HUES48 (cell line): Measurements from ENCODE around the gene GSTT2B.
"Not testable (repeated sequence)": the region's sequence is repeated elsewhere in the genome, so short reads cannot be mapped to it uniquely, and the experiment has no call there.

Experiments used
- H3K27ac ChIP-seq: one replicate; pipeline ENCODE4 v1.7.0; 2013; ENCODE audit warnings: low read depth, low read length, inconsistent platforms
- H3K27me3 ChIP-seq: 2 replicates; pipeline ENCODE4 v1.6.1; 2013; ENCODE audit warnings: mild to moderate bottlenecking, low read length; ENCODE audit not compliant: control insufficient read depth, insufficient read depth
- H3K36me3 ChIP-seq: 2 replicates; pipeline ENCODE4 v1.6.1; 2013; ENCODE audit warnings: low read length; ENCODE audit not compliant: control insufficient read depth, insufficient read depth
- H3K4me1 ChIP-seq: 2 replicates; pipeline ENCODE4 v1.6.1; 2013; ENCODE audit warnings: mild to moderate bottlenecking, low read length; ENCODE audit not compliant: control insufficient read depth, insufficient read depth
- H3K4me3 ChIP-seq: 2 replicates; pipeline ENCODE4 v1.5.1; 2013; ENCODE audit warnings: mild to moderate bottlenecking, low read depth, low read length
- H3K9ac ChIP-seq: 2 replicates; pipeline ENCODE4 v1.6.1; 2013; ENCODE audit warnings: mild to moderate bottlenecking, low read depth, low read length, moderate library complexity
- H3K9me3 ChIP-seq: 2 replicates; pipeline ENCODE4 v1.6.1; 2013; ENCODE audit warnings: low read length; ENCODE audit not compliant: control insufficient read depth, insufficient read depth

GSTT2B gene

GRCh38 chr22:24002851-24003250 is 41.9 kb upstream of the GSTT2B start:
- Histone ChIP-seq H3K27me3 (no peaks in the 10 kb centered on the region), H3K9me3 (no peaks in the 10 kb centered on the region), H3K9ac (no peak overlapping the region), H3K4me1 (peaks cover 6% of the 10 kb centered on the region; the same call in 1 of the 2 replicates), H3K4me3 (no peak overlapping the region), H3K27ac (no peak overlapping the region), H3K36me3 (no peaks in the 10 kb centered on the region)

- H3K4me1 ChIP-seq = peaks cover 6% of the 10 kb centered on the region; the same call in 1 of the 2 replicates
- no peak overlapping the region for H3K9ac ChIP-seq
- no peaks in the 10 kb centered on the region for H3K9me3 ChIP-seq
- H3K36me3 ChIP-seq = no peaks in the 10 kb centered on the region
- no peaks in the 10 kb centered on the region for H3K27me3 ChIP-seq
- no peak overlapping the region for H3K4me3 ChIP-seq
- no peak overlapping the region for H3K27ac ChIP-seq
Measured at GRCh38 chr22:24002272-24002671, 41.3 kb upstream of the GSTT2B start.

- no peaks in the 10 kb centered on the region for H3K36me3 ChIP-seq
- no peak overlapping the region for H3K9ac ChIP-seq
Measured at GRCh38 chr22:24001314-24001713, 40.3 kb upstream of the GSTT2B start.

GRCh38 chr22:23999779-24000178 is 38.8 kb upstream of the GSTT2B start:
- not testable (repeated sequence) for H3K27me3 ChIP-seq, H3K4me1 ChIP-seq, H3K9ac ChIP-seq, H3K9me3 ChIP-seq, H3K27ac ChIP-seq, H3K36me3 ChIP-seq, H3K4me3 ChIP-seq

More at GRCh38 chr22:24001314-24001713, 40.3 kb upstream of the GSTT2B start:
- Histone ChIP-seq H3K4me1 (peaks cover 6% of the 10 kb centered on the region; the same call in 1 of the 2 replicates), H3K27me3 (no peaks in the 10 kb centered on the region), H3K27ac (peak overlapping the region; percentile 83), H3K9me3 (no peaks in the 10 kb centered on the region), H3K4me3 (no peak overlapping the region)

GRCh38 chr22:23997092-23997491 is 36.1 kb upstream of the GSTT2B start:
- Histone ChIP-seq H3K9me3 (no peaks in the 10 kb centered on the region), H3K27ac (no peak overlapping the region), H3K36me3 (no peaks in the 10 kb centered on the region), H3K9ac (no peak overlapping the region), H3K27me3 (no peaks in the 10 kb centered on the region), H3K4me3 (no peak overlapping the region), H3K4me1 (peaks cover 6% of the 10 kb centered on the region; the same call in 1 of the 2 replicates)

- not testable (repeated sequence) for H3K27me3 ChIP-seq, H3K9me3 ChIP-seq, H3K4me1 ChIP-seq, H3K27ac ChIP-seq, H3K36me3 ChIP-seq, H3K9ac ChIP-seq, H3K4me3 ChIP-seq
Measured at GRCh38 chr22:23993581-23994177, 32.7 kb upstream of the GSTT2B start.

GRCh38 chr22:23993080-23993479 is 32.1 kb upstream of the GSTT2B start:
- not testable (repeated sequence) for H3K27me3 ChIP-seq, H3K4me1 ChIP-seq, H3K9me3 ChIP-seq, H3K27ac ChIP-seq, H3K4me3 ChIP-seq, H3K9ac ChIP-seq, H3K36me3 ChIP-seq

GRCh38 chr22:23989583-23990244 is 28.7 kb upstream of the GSTT2B start:
- H3K9me3 ChIP-seq, H3K4me3 ChIP-seq, H3K9ac ChIP-seq, H3K27ac ChIP-seq, H3K4me1 ChIP-seq, H3K27me3 ChIP-seq, H3K36me3 ChIP-seq: not testable (repeated sequence)

GRCh38 chr22:23986538-23987178 is 25.7 kb upstream of the GSTT2B start:
- not testable (repeated sequence) for H3K9ac ChIP-seq, H3K4me1 ChIP-seq, H3K27ac ChIP-seq, H3K36me3 ChIP-seq, H3K9me3 ChIP-seq, H3K4me3 ChIP-seq, H3K27me3 ChIP-seq

GRCh38 chr22:23986089-23986488 is 25.1 kb upstream of the GSTT2B start:
- not testable (repeated sequence) for H3K4me3 ChIP-seq, H3K27me3 ChIP-seq, H3K27ac ChIP-seq, H3K9ac ChIP-seq, H3K4me1 ChIP-seq, H3K36me3 ChIP-seq, H3K9me3 ChIP-seq

- H3K27ac ChIP-seq = peak overlapping the region; percentile 26
- no peak overlapping the region for H3K9ac ChIP-seq
- no peaks in the 10 kb centered on the region for H3K4me1 ChIP-seq
- H3K4me3 ChIP-seq = no peak overlapping the region
- no peaks in the 10 kb centered on the region for H3K27me3 ChIP-seq
- H3K36me3 ChIP-seq = no peaks in the 10 kb centered on the region
- H3K9me3 ChIP-seq = no peaks in the 10 kb centered on the region
Measured at GRCh38 chr22:23984430-23984829, 23.4 kb upstream of the GSTT2B start.
